NT2/D1 (cell line): ENCODE measurements around the gene GNAO1.

Experiments used
- SUZ12 ChIP-seq: IDR thresholded peaks from 2 replicates; pipeline ENCODE4 v1.6.1; 2011; ENCODE audit not compliant: insufficient read length, insufficient read depth; ENCODE audit errors: extremely low read depth
- YY1 ChIP-seq: IDR thresholded peaks from 2 replicates; pipeline ENCODE4 v1.6.1; 2011; ENCODE audit not compliant: insufficient read length, insufficient read depth
- ZNF274 ChIP-seq: IDR thresholded peaks from 2 replicates; pipeline ENCODE4 v1.6.1; 2011; ENCODE audit warnings: mild to moderate bottlenecking, low read depth, low read length

GRCh38 chr16:56382901-56383355, 191.6 kb downstream of the GNAO1 start:
- no peak for TF ChIP-seq ZNF274
- TF ChIP-seq YY1, result no peak
- TF ChIP-seq SUZ12, result no peak
